ENCODE results near the gene MED23. TPM values are rescaled to one million over a fixed set of nuclear protein-coding genes. Genes with fewer than 3 reads are reported as not detected.

MED23 gene
- total and polyA plus RNA-seq, 7 experiments from 2014 or later: 11.1 to 59.1 (median 50.1) TPM

GRCh38 chr6:131651782-131652181 lies 23.7 kb upstream of the MED23 start:
- DNase-seq: no peak
- CTCF ChIA-PET: no interaction called here
- intact Hi-C loops (cut with micrococcal nuclease): no loop called here

GRCh38 chr6:131646249-131646670 lies 18.2 kb upstream of the MED23 start:
- ChIA-PET POLR2A (no interaction called here), CTCF (no interaction called here)
- no peaks in the 10 kb centered on the region for H3K9me3 Mint-ChIP-seq
- Histone ChIP-seq H3K4me3 (ENCODE audit: low read length) (no peak overlapping the region), H3K4me1 (ENCODE audit: control insufficient read depth in 2 of 2, insufficient read depth in 2 of 2, low read length in 2 of 2) (no peaks in the 10 kb centered on the region), H3K27me3 (ENCODE audit: control insufficient read depth in 2 of 2, insufficient read depth in 2 of 2, low read length in 2 of 2) (no peaks in the 10 kb centered on the region), H3K36me3 (ENCODE audit: control insufficient read depth in 2 of 3, insufficient read depth in 3 of 3, low read length in 3 of 3) (no peaks in the 10 kb centered on the region), H3K27ac (ENCODE audit: low read depth, low read length) (no peak overlapping the region), H3K9me3 (ENCODE audit: control insufficient read depth in 2 of 3, low read length in 3 of 3) (no peaks in the 10 kb centered on the region)
- H3K4me1 Mint-ChIP-seq: peaks cover 0 to 6% (median 4%) of the 10 kb centered on the region in 7 donors
- no peak overlapping the region for H3K27ac Mint-ChIP-seq
- DNase-seq (no peak), ATAC-seq (no peak)
- intact Hi-C loops (cut with micrococcal nuclease): no loop called here
- H3K36me3 Mint-ChIP-seq: no peaks in the 10 kb centered on the region
- H3K4me3 Mint-ChIP-seq: no peak overlapping the region
- peaks cover 0 to 5% (median 0%) of the 10 kb centered on the region in 5 donors for H3K27me3 Mint-ChIP-seq

More at GRCh38 chr6:131651782-131652181, 23.7 kb upstream of the MED23 start:
- H3K4me1 ChIP-seq (ENCODE audit: control insufficient read depth in 2 of 2, insufficient read depth in 2 of 2, low read length in 2 of 2): no peaks in the 10 kb centered on the region
- H3K4me3 ChIP-seq (ENCODE audit: low read length): no peak overlapping the region
- no peak overlapping the region for H3K4me3 Mint-ChIP-seq
- H3K9me3 ChIP-seq (ENCODE audit: control insufficient read depth in 2 of 3, low read length in 3 of 3): no peaks in the 10 kb centered on the region
- no peaks in the 10 kb centered on the region for H3K36me3 ChIP-seq (ENCODE audit: control insufficient read depth in 2 of 3, insufficient read depth in 3 of 3, low read length in 3 of 3)
- peaks cover 0 to 9% (median 4%) of the 10 kb centered on the region in 5 donors for H3K36me3 Mint-ChIP-seq
- H3K9me3 Mint-ChIP-seq: no peaks in the 10 kb centered on the region
- peaks cover 0 to 5% (median 0%) of the 10 kb centered on the region in 5 donors for H3K27me3 Mint-ChIP-seq
- H3K27ac ChIP-seq (ENCODE audit: low read depth, low read length): no peak overlapping the region
- no peak for ATAC-seq
- POLR2A ChIA-PET: no interaction called here
- no peak overlapping the region for H3K27ac Mint-ChIP-seq
- peaks cover 0 to 6% (median 4%) of the 10 kb centered on the region in 7 donors for H3K4me1 Mint-ChIP-seq
- no peaks in the 10 kb centered on the region for H3K27me3 ChIP-seq (ENCODE audit: control insufficient read depth in 2 of 2, insufficient read depth in 2 of 2, low read length in 2 of 2)

GRCh38 chr6:131645846-131646245 lies 17.8 kb upstream of the MED23 start:
- Histone ChIP-seq H3K27ac (ENCODE audit: low read depth, low read length) (no peak overlapping the region), H3K27me3 (ENCODE audit: control insufficient read depth in 2 of 2, insufficient read depth in 2 of 2, low read length in 2 of 2) (no peaks in the 10 kb centered on the region), H3K36me3 (ENCODE audit: control insufficient read depth in 2 of 3, insufficient read depth in 3 of 3, low read length in 3 of 3) (no peaks in the 10 kb centered on the region), H3K4me1 (ENCODE audit: control insufficient read depth in 2 of 2, insufficient read depth in 2 of 2, low read length in 2 of 2) (no peaks in the 10 kb centered on the region), H3K4me3 (ENCODE audit: low read length) (no peak overlapping the region), H3K9me3 (ENCODE audit: control insufficient read depth in 2 of 3, low read length in 3 of 3) (no peaks in the 10 kb centered on the region)
- ChIA-PET CTCF (no interaction called here), POLR2A (no interaction called here)
- Mint-ChIP-seq H3K27me3 (peaks cover 0 to 5% (median 0%) of the 10 kb centered on the region in 5 donors), H3K4me3 (no peak overlapping the region), H3K27ac (no peak overlapping the region), H3K36me3 (no peaks in the 10 kb centered on the region), H3K4me1 (peaks cover 0 to 6% (median 4%) of the 10 kb centered on the region in 7 donors), H3K9me3 (no peaks in the 10 kb centered on the region)
- DNase-seq: no peak
- ATAC-seq: no peak
- intact Hi-C loops (cut with micrococcal nuclease): no loop called here

GRCh38 chr6:131644921-131645320 lies 16.9 kb upstream of the MED23 start:
- peaks cover 0 to 3% (median 2%) of the 10 kb centered on the region in 7 donors for H3K4me1 Mint-ChIP-seq
- H3K27me3 Mint-ChIP-seq: peaks cover 0 to 5% (median 0%) of the 10 kb centered on the region in 5 donors
- no peak overlapping the region for H3K4me3 ChIP-seq (ENCODE audit: low read length)
- H3K27ac ChIP-seq (ENCODE audit: low read depth, low read length): no peak overlapping the region
- no peaks in the 10 kb centered on the region for H3K9me3 Mint-ChIP-seq
- DNase-seq (no peak), ATAC-seq (no peak)
- no peak overlapping the region for H3K4me3 Mint-ChIP-seq
- H3K9me3 ChIP-seq (ENCODE audit: control insufficient read depth in 2 of 3, low read length in 3 of 3): no peaks in the 10 kb centered on the region
- H3K27me3 ChIP-seq (ENCODE audit: control insufficient read depth in 2 of 2, insufficient read depth in 2 of 2, low read length in 2 of 2): no peaks in the 10 kb centered on the region
- no peak overlapping the region for H3K27ac Mint-ChIP-seq
- intact Hi-C loops (cut with micrococcal nuclease): no loop called here
- no peaks in the 10 kb centered on the region for H3K4me1 ChIP-seq (ENCODE audit: control insufficient read depth in 2 of 2, insufficient read depth in 2 of 2, low read length in 2 of 2)
- CTCF ChIA-PET: no interaction called here
- H3K36me3 Mint-ChIP-seq: no peaks in the 10 kb centered on the region
- no peaks in the 10 kb centered on the region for H3K36me3 ChIP-seq (ENCODE audit: control insufficient read depth in 2 of 3, insufficient read depth in 3 of 3, low read length in 3 of 3)
- POLR2A ChIA-PET: no interaction called here

GRCh38 chr6:131643855-131644460 lies 15.9 kb upstream of the MED23 start:
- ChIA-PET POLR2A (no interaction called here), CTCF (no interaction called here)
- no peaks in the 10 kb centered on the region for H3K9me3 Mint-ChIP-seq
- Histone ChIP-seq H3K9me3 (ENCODE audit: control insufficient read depth in 2 of 3, low read length in 3 of 3) (no peaks in the 10 kb centered on the region), H3K27ac (ENCODE audit: low read depth, low read length) (no peak overlapping the region), H3K27me3 (ENCODE audit: control insufficient read depth in 2 of 2, insufficient read depth in 2 of 2, low read length in 2 of 2) (no peaks in the 10 kb centered on the region), H3K4me3 (ENCODE audit: low read length) (no peak overlapping the region), H3K36me3 (ENCODE audit: control insufficient read depth in 2 of 3, insufficient read depth in 3 of 3, low read length in 3 of 3) (no peaks in the 10 kb centered on the region), H3K4me1 (ENCODE audit: control insufficient read depth in 2 of 2, insufficient read depth in 2 of 2, low read length in 2 of 2) (no peaks in the 10 kb centered on the region)
- H3K36me3 Mint-ChIP-seq: peaks cover 0 to 4% (median 0%) of the 10 kb centered on the region in 5 donors
- DNase-seq (no peak), ATAC-seq (no peak)
- intact Hi-C loops (cut with micrococcal nuclease): no loop called here
- no peak overlapping the region for H3K4me3 Mint-ChIP-seq
- peaks cover 0 to 5% (median 0%) of the 10 kb centered on the region in 5 donors for H3K27me3 Mint-ChIP-seq
- no peaks in the 10 kb centered on the region for H3K4me1 Mint-ChIP-seq
- no peak overlapping the region for H3K27ac Mint-ChIP-seq

- intact Hi-C loops (cut with micrococcal nuclease): no loop called here
- no peaks in the 10 kb centered on the region for H3K36me3 ChIP-seq (ENCODE audit: control insufficient read depth in 2 of 3, insufficient read depth in 3 of 3, low read length in 3 of 3)
- H3K4me3 ChIP-seq (ENCODE audit: low read length): no peak overlapping the region
- H3K4me1 Mint-ChIP-seq: no peaks in the 10 kb centered on the region
- H3K9me3 Mint-ChIP-seq: peaks cover 0 to under 1% (median 0%) of the 10 kb centered on the region in 11 donors
- H3K4me3 Mint-ChIP-seq: no peak overlapping the region
- no peaks in the 10 kb centered on the region for H3K27me3 ChIP-seq (ENCODE audit: control insufficient read depth in 2 of 2, insufficient read depth in 2 of 2, low read length in 2 of 2)
- no peak overlapping the region for H3K27ac Mint-ChIP-seq
- no peaks in the 10 kb centered on the region for H3K9me3 ChIP-seq (ENCODE audit: control insufficient read depth in 2 of 3, low read length in 3 of 3)
- H3K27ac ChIP-seq (ENCODE audit: low read depth, low read length): no peak overlapping the region
- ATAC-seq: no peak
- peaks cover 0 to 5% (median 0%) of the 10 kb centered on the region in 5 donors for H3K36me3 Mint-ChIP-seq
- ChIA-PET CTCF (no interaction called here), POLR2A (no interaction called here)
- H3K27me3 Mint-ChIP-seq: peaks cover 0 to 3% (median 0%) of the 10 kb centered on the region in 5 donors
- no peaks in the 10 kb centered on the region for H3K4me1 ChIP-seq (ENCODE audit: control insufficient read depth in 2 of 2, insufficient read depth in 2 of 2, low read length in 2 of 2)
- DNase-seq: no peak
Measured at GRCh38 chr6:131642987-131643611, 15.1 kb upstream of the MED23 start.

GRCh38 chr6:131642565-131642964 lies 14.5 kb upstream of the MED23 start:
- ATAC-seq (no peak), DNase-seq (no peak)
- no peak overlapping the region for H3K27ac ChIP-seq (ENCODE audit: low read depth, low read length)
- CTCF ChIA-PET: no interaction called here
- H3K36me3 ChIP-seq (ENCODE audit: control insufficient read depth in 2 of 3, insufficient read depth in 3 of 3, low read length in 3 of 3): no peaks in the 10 kb centered on the region
- no peak overlapping the region for H3K4me3 ChIP-seq (ENCODE audit: low read length)
- Mint-ChIP-seq H3K27ac (no peak overlapping the region), H3K9me3 (peaks cover 0 to 1% (median 0%) of the 10 kb centered on the region in 11 donors), H3K4me3 (no peak overlapping the region), H3K27me3 (no peaks in the 10 kb centered on the region), H3K4me1 (no peaks in the 10 kb centered on the region), H3K36me3 (peaks cover 0 to 5% (median 0%) of the 10 kb centered on the region in 5 donors)
- intact Hi-C loops (cut with micrococcal nuclease): no loop called here
- H3K27me3 ChIP-seq (ENCODE audit: control insufficient read depth in 2 of 2, insufficient read depth in 2 of 2, low read length in 2 of 2): no peaks in the 10 kb centered on the region
- no peaks in the 10 kb centered on the region for H3K4me1 ChIP-seq (ENCODE audit: control insufficient read depth in 2 of 2, insufficient read depth in 2 of 2, low read length in 2 of 2)
- POLR2A ChIA-PET: no interaction called here
- H3K9me3 ChIP-seq (ENCODE audit: control insufficient read depth in 2 of 3, low read length in 3 of 3): no peaks in the 10 kb centered on the region

Measured in naive thymus-derived CD4-positive, alpha-beta T cell (primary cell).